HL-60 (cell line): ENCODE results near the gene ATRNL1.

Experiments used
- DNase-seq, 2 experiments: peaks; one replicate each; pipeline ENCODE4 v3.0.0-alpha.2; 2010 to 2020; ENCODE audit warnings: low read depth in 1 of 2, low spot score in 1 of 2
- H3K27ac ChIP-seq: fragments of 250-450 bp; sonication (Bioruptor Pico); replicated peaks from 2 replicates; pipeline ENCODE4 v1.5.1; 2020; ENCODE audit warnings: mild to moderate bottlenecking, moderate library complexity
- H3K27me3 ChIP-seq: fragments of 250-450 bp; sonication (Bioruptor Pico); 2 replicates; pipeline ENCODE4 v1.5.1; 2021; ENCODE audit warnings: mild to moderate bottlenecking, moderate library complexity; ENCODE audit not compliant: insufficient read depth, poor library complexity, severe bottlenecking
- H3K4me3 ChIP-seq: replicated peaks from 2 replicates; pipeline ENCODE4 v1.5.1; 2011; ENCODE audit warnings: mild to moderate bottlenecking, control low read depth, low read length; ENCODE audit not compliant: insufficient read depth
- GABPA ChIP-seq: IDR thresholded peaks from 2 replicates; pipeline ENCODE4 v1.6.1; 2012; ENCODE audit warnings: low read depth
- POLR2AphosphoS5 ChIP-seq: IDR thresholded peaks from 2 replicates; pipeline ENCODE4 v1.6.1; 2012; ENCODE audit warnings: low read depth
- SPI1 ChIP-seq: IDR thresholded peaks from 2 replicates; pipeline ENCODE4 v1.6.1; 2012; ENCODE audit warnings: low read depth, mild to moderate bottlenecking, borderline replicate concordance
- TF ChIP-seq, protein P1 (sequence below): IDR thresholded peaks from 2 replicates; pipeline ENCODE4 v1.6.1; 2012; ENCODE audit warnings: low read depth; ENCODE audit not compliant: insufficient replicate concordance
- TF ChIP-seq, protein P2 (sequence below): IDR thresholded peaks from one replicate; pipeline ENCODE4 v1.5.1; 2011; ENCODE audit warnings: low read length, control low read depth, inconsistent platforms; ENCODE audit not compliant: insufficient read depth

The ATRNL1 gene

GRCh38 chr10:115045499-115045898, 47.7 kb upstream of the ATRNL1 start:
- Histone ChIP-seq H3K4me3 (no peak overlapping the region), H3K27ac (no peak overlapping the region), H3K27me3 (no peaks in the 10 kb centered on the region)
- TF ChIP-seq, protein P1, sequence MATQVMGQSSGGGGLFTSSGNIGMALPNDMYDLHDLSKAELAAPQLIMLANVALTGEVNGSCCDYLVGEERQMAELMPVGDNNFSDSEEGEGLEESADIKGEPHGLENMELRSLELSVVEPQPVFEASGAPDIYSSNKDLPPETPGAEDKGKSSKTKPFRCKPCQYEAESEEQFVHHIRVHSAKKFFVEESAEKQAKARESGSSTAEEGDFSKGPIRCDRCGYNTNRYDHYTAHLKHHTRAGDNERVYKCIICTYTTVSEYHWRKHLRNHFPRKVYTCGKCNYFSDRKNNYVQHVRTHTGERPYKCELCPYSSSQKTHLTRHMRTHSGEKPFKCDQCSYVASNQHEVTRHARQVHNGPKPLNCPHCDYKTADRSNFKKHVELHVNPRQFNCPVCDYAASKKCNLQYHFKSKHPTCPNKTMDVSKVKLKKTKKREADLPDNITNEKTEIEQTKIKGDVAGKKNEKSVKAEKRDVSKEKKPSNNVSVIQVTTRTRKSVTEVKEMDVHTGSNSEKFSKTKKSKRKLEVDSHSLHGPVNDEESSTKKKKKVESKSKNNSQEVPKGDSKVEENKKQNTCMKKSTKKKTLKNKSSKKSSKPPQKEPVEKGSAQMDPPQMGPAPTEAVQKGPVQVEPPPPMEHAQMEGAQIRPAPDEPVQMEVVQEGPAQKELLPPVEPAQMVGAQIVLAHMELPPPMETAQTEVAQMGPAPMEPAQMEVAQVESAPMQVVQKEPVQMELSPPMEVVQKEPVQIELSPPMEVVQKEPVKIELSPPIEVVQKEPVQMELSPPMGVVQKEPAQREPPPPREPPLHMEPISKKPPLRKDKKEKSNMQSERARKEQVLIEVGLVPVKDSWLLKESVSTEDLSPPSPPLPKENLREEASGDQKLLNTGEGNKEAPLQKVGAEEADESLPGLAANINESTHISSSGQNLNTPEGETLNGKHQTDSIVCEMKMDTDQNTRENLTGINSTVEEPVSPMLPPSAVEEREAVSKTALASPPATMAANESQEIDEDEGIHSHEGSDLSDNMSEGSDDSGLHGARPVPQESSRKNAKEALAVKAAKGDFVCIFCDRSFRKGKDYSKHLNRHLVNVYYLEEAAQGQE: no peak
- TF ChIP-seq GABPA: no peak
- TF ChIP-seq SPI1: no peak
- TF ChIP-seq POLR2AphosphoS5: no peak
- TF ChIP-seq, protein P2, sequence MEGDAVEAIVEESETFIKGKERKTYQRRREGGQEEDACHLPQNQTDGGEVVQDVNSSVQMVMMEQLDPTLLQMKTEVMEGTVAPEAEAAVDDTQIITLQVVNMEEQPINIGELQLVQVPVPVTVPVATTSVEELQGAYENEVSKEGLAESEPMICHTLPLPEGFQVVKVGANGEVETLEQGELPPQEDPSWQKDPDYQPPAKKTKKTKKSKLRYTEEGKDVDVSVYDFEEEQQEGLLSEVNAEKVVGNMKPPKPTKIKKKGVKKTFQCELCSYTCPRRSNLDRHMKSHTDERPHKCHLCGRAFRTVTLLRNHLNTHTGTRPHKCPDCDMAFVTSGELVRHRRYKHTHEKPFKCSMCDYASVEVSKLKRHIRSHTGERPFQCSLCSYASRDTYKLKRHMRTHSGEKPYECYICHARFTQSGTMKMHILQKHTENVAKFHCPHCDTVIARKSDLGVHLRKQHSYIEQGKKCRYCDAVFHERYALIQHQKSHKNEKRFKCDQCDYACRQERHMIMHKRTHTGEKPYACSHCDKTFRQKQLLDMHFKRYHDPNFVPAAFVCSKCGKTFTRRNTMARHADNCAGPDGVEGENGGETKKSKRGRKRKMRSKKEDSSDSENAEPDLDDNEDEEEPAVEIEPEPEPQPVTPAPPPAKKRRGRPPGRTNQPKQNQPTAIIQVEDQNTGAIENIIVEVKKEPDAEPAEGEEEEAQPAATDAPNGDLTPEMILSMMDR: no peak
- no peak for DNase-seq

GRCh38 chr10:115046686-115047236, 46.4 kb upstream of the ATRNL1 start:
- Histone ChIP-seq H3K27me3 (no peaks in the 10 kb centered on the region), H3K27ac (no peak overlapping the region), H3K4me3 (no peak overlapping the region)
- TF ChIP-seq, protein P1: no peak
- TF ChIP-seq POLR2AphosphoS5 (no peak), SPI1 (no peak), GABPA (no peak)
- TF ChIP-seq, protein P2: no peak
- DNase-seq: no peak

- Histone ChIP-seq H3K27ac (no peak overlapping the region), H3K27me3 (no peaks in the 10 kb centered on the region), H3K4me3 (no peak overlapping the region)
- TF ChIP-seq POLR2AphosphoS5: no peak
- TF ChIP-seq, protein P2: no peak
- TF ChIP-seq GABPA: no peak
- TF ChIP-seq, protein P1: no peak
- no peak for DNase-seq
Measured at GRCh38 chr10:115047705-115048104, 45.5 kb upstream of the ATRNL1 start.
